OCI-LY7 (cell line): Measurements from ENCODE around the gene TMOD3. TPM values are rescaled to one million over a fixed set of nuclear protein-coding genes. Genes with fewer than 3 reads are reported as not detected.
"Not testable (repeated sequence)": the region's sequence is repeated elsewhere in the genome, so short reads cannot be mapped to it uniquely, and the experiment has no call there.

Experiments used
- BruUV-seq: library from RNA; stranded (reverse); fragments of 400-500 nt; replicated peaks from 2 replicates; lab custom pipeline; 2021; lab: Mats Ljungman, UMichigan
- CTCF ChIA-PET: fragments of 300-600 bp; sonication (Branson Sonifier 250); formaldehyde crosslinking; loops from one replicate; lab custom pipeline; 2022; ENCODE audit warnings: antibody characterized with exemption; ENCODE audit not compliant: unreplicated experiment; lab: Charles Lee
- POLR2A ChIA-PET: fragments of 300-600 bp; sonication (Branson Sonifier 250); formaldehyde crosslinking; loops from one replicate; lab custom pipeline; 2022; ENCODE audit warnings: antibody characterized with exemption; lab: Charles Lee
- DNase-seq: peaks from one replicate; pipeline ENCODE4 v3.0.0-alpha.2; 2015; ENCODE audit warnings: low spot score
- H2AFZ ChIP-seq: fragments of 200-600 bp; sonication (generic), shearing (Covaris generic); 2 replicates; pipeline ENCODE4 v1.6.1; 2014; ENCODE audit warnings: mild to moderate bottlenecking, antibody characterized with exemption, low read length, moderate library complexity
- H3K27ac ChIP-seq: fragments of 200-600 bp; sonication (generic); 2 replicates; pipeline ENCODE4 v1.5.1; 2014; ENCODE audit warnings: mixed run types, low read depth, mild to moderate bottlenecking, moderate library complexity, low read length, inconsistent platforms; ENCODE audit not compliant: poor library complexity, severe bottlenecking
- H3K36me3 ChIP-seq: fragments of 200-600 bp; sonication (generic); 2 replicates; pipeline ENCODE4 v1.6.1; 2014; ENCODE audit warnings: mild to moderate bottlenecking, antibody characterized with exemption, low read length, moderate library complexity, mixed read lengths; ENCODE audit not compliant: insufficient read depth
- H3K4me1 ChIP-seq: fragments of 200-600 bp; sonication (generic); 2 replicates; pipeline ENCODE4 v1.5.1; 2014; ENCODE audit warnings: mild to moderate bottlenecking, low read length; ENCODE audit not compliant: insufficient read depth, poor library complexity, severe bottlenecking
- H3K4me2 ChIP-seq: fragments of 200-600 bp; sonication (generic); 2 replicates; pipeline ENCODE4 v1.6.1; 2014; ENCODE audit warnings: mild to moderate bottlenecking, low read length
- H3K4me3 ChIP-seq: fragments of 200-600 bp; sonication (generic); 2 replicates; pipeline ENCODE4 v1.5.1; 2014; ENCODE audit warnings: mild to moderate bottlenecking, low read depth, low read length; ENCODE audit not compliant: poor library complexity, severe bottlenecking
- H3K79me2 ChIP-seq: fragments of 200-600 bp; sonication (generic); 2 replicates; pipeline ENCODE4 v1.6.1; 2016; ENCODE audit warnings: low read depth, mild to moderate bottlenecking, low read length, moderate library complexity, mixed read lengths; ENCODE audit not compliant: insufficient read depth
- H3K9me2 ChIP-seq: fragments of 200-600 bp; sonication (generic); 2 replicates; pipeline ENCODE4 v1.6.1; 2016; ENCODE audit warnings: mild to moderate bottlenecking, low read length, mixed read lengths; ENCODE audit not compliant: insufficient read depth
- H3K9me3 ChIP-seq: fragments of 200-600 bp; sonication (generic); 2 replicates; pipeline ENCODE4 v1.6.1; 2014; ENCODE audit warnings: mild to moderate bottlenecking, mixed run types, low read length, mixed read lengths
- H4K20me1 ChIP-seq: fragments of 200-600 bp; sonication (generic); 2 replicates; pipeline ENCODE4 v1.6.1; 2014; ENCODE audit warnings: mild to moderate bottlenecking, antibody characterized with exemption, low read length, moderate library complexity, mixed read lengths; ENCODE audit not compliant: insufficient read depth
- EZH2phosphoT487 ChIP-seq: fragments of 200-600 bp; sonication (generic); IDR thresholded peaks from 2 replicates; pipeline ENCODE4 v1.6.1; 2018; ENCODE audit warnings: low read depth, borderline replicate concordance, mild to moderate bottlenecking, mixed run types, antibody characterized with exemption, low read length, moderate library complexity, mixed read lengths
- intact Hi-C: fragments of 100-400 bp; cut with micrococcal nuclease; formaldehyde crosslinking; loops from one replicate; pipeline ENCODE4 v1.10.0; 2022; ENCODE audit not compliant: unreplicated experiment
- total RNA-seq, 2 experiments: library from RNA; depleted of rRNA in 1 of 2; stranded (reverse); fragments of >200 nt in 1 of 2; shearing (Covaris generic) in 1 of 2; gene quantifications; 2 replicates each; pipeline ENCODE4 v1.2.3, GENCODE V29; 2014 to 2022
- TF ChIP-seq, protein P1 (sequence below): fragments of 200-600 bp; sonication (generic); conservative IDR thresholded peaks from 2 replicates; pipeline ENCODE4 v1.5.1; 2014; ENCODE audit warnings: mild to moderate bottlenecking, antibody characterized with exemption, low read length, moderate library complexity, mixed read lengths

The TMOD3 gene
- total RNA-seq, 2 experiments from 2014 or later: 17.4 to 30.5 TPM

DNA sequence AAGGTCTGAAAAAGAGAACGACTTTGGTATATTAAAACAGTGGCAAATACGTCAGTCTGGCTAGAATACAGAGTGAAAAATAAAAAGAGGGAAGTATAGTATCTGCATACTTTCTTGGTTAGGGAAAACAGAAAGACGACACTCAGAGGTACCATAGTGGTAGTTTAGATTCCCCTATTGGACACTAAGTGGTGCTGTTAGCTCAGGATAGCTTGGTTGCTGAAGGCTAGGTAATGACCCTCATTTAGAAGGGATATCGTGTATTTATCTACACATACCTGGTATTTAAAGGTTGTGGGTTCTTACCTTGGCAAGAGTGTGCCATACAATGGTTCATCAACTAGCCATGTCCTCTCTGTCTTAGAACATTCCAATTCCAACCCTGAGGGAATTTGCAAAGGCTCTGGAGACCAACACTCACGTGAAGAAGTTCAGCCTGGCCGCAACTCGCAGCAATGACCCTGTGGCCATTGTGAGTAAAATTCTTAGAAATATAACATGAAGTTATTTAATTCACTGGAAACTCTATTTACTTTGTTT is 47.0 kb upstream of the TMOD3 start:
- H3K9me3 ChIP-seq: no peaks in the 10 kb centered on the region
- H3K79me2 ChIP-seq: no peaks in the 10 kb centered on the region
- DNase-seq: peak; percentile 25
- H3K9me2 ChIP-seq: no peaks in the 10 kb centered on the region
- TF ChIP-seq EZH2phosphoT487: no peak
- TF ChIP-seq, protein P1, sequence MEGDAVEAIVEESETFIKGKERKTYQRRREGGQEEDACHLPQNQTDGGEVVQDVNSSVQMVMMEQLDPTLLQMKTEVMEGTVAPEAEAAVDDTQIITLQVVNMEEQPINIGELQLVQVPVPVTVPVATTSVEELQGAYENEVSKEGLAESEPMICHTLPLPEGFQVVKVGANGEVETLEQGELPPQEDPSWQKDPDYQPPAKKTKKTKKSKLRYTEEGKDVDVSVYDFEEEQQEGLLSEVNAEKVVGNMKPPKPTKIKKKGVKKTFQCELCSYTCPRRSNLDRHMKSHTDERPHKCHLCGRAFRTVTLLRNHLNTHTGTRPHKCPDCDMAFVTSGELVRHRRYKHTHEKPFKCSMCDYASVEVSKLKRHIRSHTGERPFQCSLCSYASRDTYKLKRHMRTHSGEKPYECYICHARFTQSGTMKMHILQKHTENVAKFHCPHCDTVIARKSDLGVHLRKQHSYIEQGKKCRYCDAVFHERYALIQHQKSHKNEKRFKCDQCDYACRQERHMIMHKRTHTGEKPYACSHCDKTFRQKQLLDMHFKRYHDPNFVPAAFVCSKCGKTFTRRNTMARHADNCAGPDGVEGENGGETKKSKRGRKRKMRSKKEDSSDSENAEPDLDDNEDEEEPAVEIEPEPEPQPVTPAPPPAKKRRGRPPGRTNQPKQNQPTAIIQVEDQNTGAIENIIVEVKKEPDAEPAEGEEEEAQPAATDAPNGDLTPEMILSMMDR: peak; percentile 75
- intact Hi-C loops: no loop called here
- no peak overlapping the region for H3K27ac ChIP-seq
- no peak overlapping the region for H2AFZ ChIP-seq
- H3K36me3 ChIP-seq: no peaks in the 10 kb centered on the region
- POLR2A ChIA-PET: interaction anchor here (0.7 kb wide), 1 partner anchor 12 kb away, joined by 3 read pairs; no protein-coding TSS in a partner anchor
- H3K4me2 ChIP-seq: no peak overlapping the region
- no peaks in the 10 kb centered on the region for H4K20me1 ChIP-seq
- CTCF ChIA-PET: no interaction called here
- BruUV-seq: no TSS peak
- H3K4me1 ChIP-seq: no peaks in the 10 kb centered on the region
- H3K4me3 ChIP-seq: no peak overlapping the region

DNA sequence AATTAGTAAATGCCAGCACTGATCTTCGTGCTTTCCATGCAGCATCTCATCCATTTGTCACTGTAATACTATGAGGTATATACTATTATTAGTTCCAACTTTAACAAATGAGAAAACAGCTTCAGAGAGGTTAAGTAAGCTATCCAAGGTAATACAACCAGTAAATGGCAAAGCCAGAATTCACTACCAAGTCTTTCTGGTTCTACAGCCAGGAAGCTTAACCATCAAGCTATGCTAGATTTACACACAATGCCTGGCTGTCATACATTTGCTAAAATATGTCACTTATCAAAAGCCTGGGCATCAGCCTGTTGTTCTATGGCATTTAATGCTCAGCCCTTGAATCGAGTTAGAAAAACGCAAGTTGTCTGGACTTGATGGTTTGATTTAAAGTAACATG is 45.5 kb upstream of the TMOD3 start:
- intact Hi-C loops: no loop called here
- ChIA-PET POLR2A (interaction anchor here (0.5 to 1.1 kb wide), 3 partner anchors 69 to 138 kb away, joined by 3 read pairs; no protein-coding TSS in a partner anchor), CTCF (interaction anchor here (1.4 kb wide), 1 partner anchor 8 kb away, joined by 3 read pairs; no protein-coding TSS in a partner anchor)
- Histone ChIP-seq H3K27ac (no peak overlapping the region), H3K4me2 (no peak overlapping the region), H3K4me3 (no peak overlapping the region), H3K36me3 (no peaks in the 10 kb centered on the region), H3K9me2 (no peaks in the 10 kb centered on the region), H3K4me1 (no peaks in the 10 kb centered on the region), H2AFZ (no peak overlapping the region), H4K20me1 (no peaks in the 10 kb centered on the region), H3K9me3 (no peaks in the 10 kb centered on the region), H3K79me2 (no peaks in the 10 kb centered on the region)
- no TSS peak for BruUV-seq
- TF ChIP-seq, protein P1: no peak
- no peak for TF ChIP-seq EZH2phosphoT487
- DNase-seq: no peak

DNA sequence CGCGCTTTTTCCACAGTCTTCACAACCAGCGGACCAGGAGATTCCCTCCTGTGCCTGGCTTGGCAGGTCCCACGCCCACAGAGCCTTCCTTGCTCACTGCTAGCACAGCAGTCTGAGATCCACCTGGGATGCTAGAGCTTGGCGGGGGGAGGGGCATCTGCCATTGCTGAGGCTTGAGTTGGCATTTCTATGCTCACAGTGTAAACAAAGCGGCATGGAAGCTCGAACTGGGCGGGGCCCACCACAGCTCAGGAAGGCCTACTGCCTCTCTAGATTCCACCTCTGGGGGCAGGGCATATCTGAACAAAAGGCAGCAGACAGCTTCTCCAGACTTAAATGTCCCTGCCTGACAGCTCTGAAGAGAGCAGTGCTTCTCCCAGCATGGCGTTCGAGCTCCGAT is 42.3 kb upstream of the TMOD3 start:
- H3K4me3 ChIP-seq, H3K4me1 ChIP-seq, H3K27ac ChIP-seq, H3K4me2 ChIP-seq, DNase-seq, H4K20me1 ChIP-seq, BruUV-seq, H2AFZ ChIP-seq, H3K36me3 ChIP-seq, CTCF ChIA-PET, POLR2A ChIA-PET, intact Hi-C loops, H3K79me2 ChIP-seq, H3K9me2 ChIP-seq, H3K9me3 ChIP-seq: not testable (repeated sequence)

DNA sequence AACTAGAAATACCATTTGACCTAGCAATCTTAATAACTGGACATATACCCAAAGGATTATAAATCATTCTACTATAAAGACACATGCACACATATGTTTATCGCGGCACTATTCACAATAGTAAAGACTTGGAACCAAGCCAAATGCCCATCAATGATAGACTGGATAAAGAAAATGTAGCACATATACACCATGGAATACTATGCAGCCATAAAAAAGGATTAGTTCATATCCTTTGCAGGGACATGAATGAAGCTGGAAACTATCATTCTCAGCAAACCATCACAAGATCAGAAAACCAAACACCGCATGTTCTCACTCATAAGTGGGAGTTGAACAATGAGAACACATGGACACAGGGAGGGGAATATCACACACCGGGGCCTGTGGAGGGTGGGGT is 37.0 kb upstream of the TMOD3 start:
- CTCF ChIA-PET, H3K4me2 ChIP-seq, H3K4me3 ChIP-seq, H3K9me2 ChIP-seq, intact Hi-C loops, POLR2A ChIA-PET, H3K9me3 ChIP-seq, H3K79me2 ChIP-seq, DNase-seq, H4K20me1 ChIP-seq, H2AFZ ChIP-seq, H3K4me1 ChIP-seq, H3K27ac ChIP-seq, H3K36me3 ChIP-seq, BruUV-seq: not testable (repeated sequence)
